ENCODE data around the gene DHFR.

Gene DHFR

GRCh38 chr5:80655231-80655774 is 520 bp upstream of the DHFR start:
- DNase-seq (ENCODE audit: low read depth in 2 of 2) = no peak

GRCh38 chr5:80654054-80654390 is 761 bp downstream of the DHFR start:
- DNase-seq (ENCODE audit: low read depth in 2 of 2) = no peak

- DNase-seq (ENCODE audit: low read depth in 2 of 2) = no peak
Measured at GRCh38 chr5:80653502-80653901, 1.3 kb downstream of the DHFR start.

- no peak for DNase-seq (ENCODE audit: low read depth in 2 of 2)
Measured at GRCh38 chr5:80646926-80647325, 7.9 kb downstream of the DHFR start.

- DNase-seq (ENCODE audit: low read depth in 2 of 2) = no peak
Measured at GRCh38 chr5:80644900-80645299, 9.9 kb downstream of the DHFR start.

- DNase-seq (ENCODE audit: low read depth in 2 of 2) = no peak
Measured at GRCh38 chr5:80641353-80641752, 13.4 kb downstream of the DHFR start.

- no peak for DNase-seq (ENCODE audit: low read depth in 2 of 2)
Measured at GRCh38 chr5:80634193-80634592, 20.6 kb downstream of the DHFR start.

- no peak for DNase-seq (ENCODE audit: low read depth in 2 of 2)
Measured at GRCh38 chr5:80632700-80633099, 22.1 kb downstream of the DHFR start.

- DNase-seq (ENCODE audit: low read depth in 2 of 2) = no peak
Measured at GRCh38 chr5:80631278-80632259, 23.2 kb downstream of the DHFR start.

- no peak for DNase-seq (ENCODE audit: low read depth in 2 of 2)
Measured at GRCh38 chr5:80629281-80629680, 25.5 kb downstream of the DHFR start.

- no peak for DNase-seq (ENCODE audit: low read depth in 2 of 2)
Measured at GRCh38 chr5:80625230-80625629, 29.6 kb downstream of the DHFR start.

- no peak for DNase-seq (ENCODE audit: low read depth in 2 of 2)
Measured at GRCh38 chr5:80623999-80624398, 30.8 kb downstream of the DHFR start.

GRCh38 chr5:80622756-80623155 is 32.0 kb downstream of the DHFR start:
- no peak for DNase-seq (ENCODE audit: low read depth in 2 of 2)

GRCh38 chr5:80620211-80620610 is 34.6 kb downstream of the DHFR start:
- DNase-seq (ENCODE audit: low read depth in 2 of 2) = peak in 1 of 2 experiments; percentile 2

- DNase-seq (ENCODE audit: low read depth in 2 of 2) = no peak
Measured at GRCh38 chr5:80619086-80619485, 35.7 kb downstream of the DHFR start.

- DNase-seq (ENCODE audit: low read depth in 2 of 2) = no peak
Measured at GRCh38 chr5:80618438-80618837, 36.3 kb downstream of the DHFR start.

GRCh38 chr5:80615266-80615914 is 39.4 kb downstream of the DHFR start:
- DNase-seq (ENCODE audit: low read depth in 2 of 2) = no peak

- no peak for DNase-seq (ENCODE audit: low read depth in 2 of 2)
Measured at GRCh38 chr5:80609692-80610091, 45.1 kb downstream of the DHFR start.

GRCh38 chr5:80608731-80609130 is 46.1 kb downstream of the DHFR start:
- no peak for DNase-seq (ENCODE audit: low read depth in 2 of 2)

- DNase-seq (ENCODE audit: low read depth in 2 of 2) = no peak
Measured at GRCh38 chr5:80607832-80608231, 47.0 kb downstream of the DHFR start.

GRCh38 chr5:80607343-80607742 is 47.4 kb downstream of the DHFR start:
- no peak for DNase-seq (ENCODE audit: low read depth in 2 of 2)

GRCh38 chr5:80600943-80601693 is 53.7 kb downstream of the DHFR start:
- DNase-seq (ENCODE audit: low read depth in 2 of 2) = no peak

All from fibroblast of skin of left quadriceps (primary cell).